ENCODE measurements around the gene SLC7A11. TPM values are rescaled to one million over a fixed set of nuclear protein-coding genes. Genes with fewer than 3 reads are reported as not detected.
"Not testable (repeated sequence)": the region's sequence is repeated elsewhere in the genome, so short reads cannot be mapped to it uniquely, and the experiment has no call there.

The SLC7A11 gene
- total and polyA plus RNA-seq, 2 donors = 0.46 to 1.2 TPM

- no peak for DNase-seq (ENCODE audit: extremely low spot score)
- Histone ChIP-seq H3K36me3 (ENCODE audit: insufficient read depth) (no peaks in the 10 kb centered on the region), H3K4me1 (ENCODE audit: insufficient read depth) (no peaks in the 10 kb centered on the region), H3K27ac (ENCODE audit: low read depth) (no peak overlapping the region), H3K4me3 (ENCODE audit: low read depth, low read length) (no peak overlapping the region)
- WGBS = 79% methylated on average over 4 of the region's 4 CpGs
Observed at GRCh38 chr4:138216272-138216867, 25.8 kb downstream of the SLC7A11 start.

- H3K36me3 ChIP-seq (ENCODE audit: insufficient read depth); H3K4me3 ChIP-seq (ENCODE audit: low read depth, low read length); DNase-seq (ENCODE audit: extremely low spot score); H3K4me1 ChIP-seq (ENCODE audit: insufficient read depth); H3K27ac ChIP-seq (ENCODE audit: low read depth): not testable (repeated sequence)
- 68% methylated on average over 2 of the region's 2 CpGs for whole genome bisulfite sequencing
Observed at GRCh38 chr4:138210576-138210975, 31.6 kb downstream of the SLC7A11 start.

- WGBS = 98% methylated on average over 1 of the region's 1 CpG
- Histone ChIP-seq H3K27ac (ENCODE audit: low read depth) (no peak overlapping the region), H3K4me1 (ENCODE audit: insufficient read depth) (no peaks in the 10 kb centered on the region), H3K4me3 (ENCODE audit: low read depth, low read length) (no peak overlapping the region), H3K36me3 (ENCODE audit: insufficient read depth) (no peaks in the 10 kb centered on the region)
- no peak for DNase-seq (ENCODE audit: extremely low spot score)
Observed at GRCh38 chr4:138209094-138209493, 33.1 kb downstream of the SLC7A11 start.

GRCh38 chr4:138205531-138206233 lies 36.5 kb downstream of the SLC7A11 start:
- no peak overlapping the region for H3K4me3 ChIP-seq (ENCODE audit: low read depth, low read length)
- no peak for DNase-seq (ENCODE audit: extremely low spot score)
- H3K27ac ChIP-seq (ENCODE audit: low read depth) = no peak overlapping the region
- H3K36me3 ChIP-seq (ENCODE audit: insufficient read depth) = no peaks in the 10 kb centered on the region
- WGBS = 75% methylated on average over 1 of the region's 1 CpG
- H3K4me1 ChIP-seq (ENCODE audit: insufficient read depth) = no peaks in the 10 kb centered on the region

- Histone ChIP-seq H3K4me3 (ENCODE audit: low read depth, low read length) (no peak overlapping the region), H3K36me3 (ENCODE audit: insufficient read depth) (no peaks in the 10 kb centered on the region), H3K4me1 (ENCODE audit: insufficient read depth) (no peaks in the 10 kb centered on the region), H3K27ac (ENCODE audit: low read depth) (no peak overlapping the region)
- DNase-seq (ENCODE audit: extremely low spot score) = no peak
- 86% methylated on average over 5 of the region's 5 CpGs for WGBS
Observed at GRCh38 chr4:138204507-138204906, 37.6 kb downstream of the SLC7A11 start.

GRCh38 chr4:138202686-138203085 lies 39.5 kb downstream of the SLC7A11 start:
- 91% methylated on average over 2 of the region's 2 CpGs for WGBS
- Histone ChIP-seq H3K36me3 (ENCODE audit: insufficient read depth) (no peaks in the 10 kb centered on the region), H3K4me3 (ENCODE audit: low read depth, low read length) (no peak overlapping the region), H3K4me1 (ENCODE audit: insufficient read depth) (no peaks in the 10 kb centered on the region), H3K27ac (ENCODE audit: low read depth) (no peak overlapping the region)
- DNase-seq (ENCODE audit: extremely low spot score) = no peak

- 42% methylated on average over 1 of the region's 1 CpG for WGBS
- no peak overlapping the region for H3K27ac ChIP-seq (ENCODE audit: low read depth)
Observed at GRCh38 chr4:138200236-138200590, 41.9 kb downstream of the SLC7A11 start.

GRCh38 chr4:138199568-138200235 lies 42.4 kb downstream of the SLC7A11 start:
- DNase-seq (ENCODE audit: extremely low spot score) = peak; percentile 71
- Histone ChIP-seq H3K4me1 (ENCODE audit: insufficient read depth) (no peaks in the 10 kb centered on the region), H3K27ac (ENCODE audit: low read depth) (no peak overlapping the region), H3K36me3 (ENCODE audit: insufficient read depth) (no peaks in the 10 kb centered on the region), H3K4me3 (ENCODE audit: low read depth, low read length) (no peak overlapping the region)
- WGBS = 63% methylated on average over 5 of the region's 5 CpGs

More at GRCh38 chr4:138200236-138200590, 41.9 kb downstream of the SLC7A11 start:
- DNase-seq (ENCODE audit: extremely low spot score) = no peak
- no peaks in the 10 kb centered on the region for H3K4me1 ChIP-seq (ENCODE audit: insufficient read depth)
- H3K4me3 ChIP-seq (ENCODE audit: low read depth, low read length) = no peak overlapping the region
- H3K36me3 ChIP-seq (ENCODE audit: insufficient read depth) = no peaks in the 10 kb centered on the region

GRCh38 chr4:138196153-138196552 lies 46.0 kb downstream of the SLC7A11 start:
- no peak overlapping the region for H3K4me3 ChIP-seq (ENCODE audit: low read depth, low read length)
- H3K27ac ChIP-seq (ENCODE audit: low read depth) = no peak overlapping the region
- H3K36me3 ChIP-seq (ENCODE audit: insufficient read depth) = no peaks in the 10 kb centered on the region
- 53% methylated on average over 3 of the region's 3 CpGs for WGBS
- DNase-seq (ENCODE audit: extremely low spot score) = no peak
- H3K4me1 ChIP-seq (ENCODE audit: insufficient read depth) = no peaks in the 10 kb centered on the region

- H3K4me3 ChIP-seq (ENCODE audit: low read depth, low read length) = no peak overlapping the region
Observed at GRCh38 chr4:138193963-138194362, 48.2 kb downstream of the SLC7A11 start.

GRCh38 chr4:138192113-138192512 lies 50.0 kb downstream of the SLC7A11 start:
- H3K36me3 ChIP-seq (ENCODE audit: insufficient read depth) = no peaks in the 10 kb centered on the region
- 88% methylated on average over 2 of the region's 2 CpGs for WGBS
- no peak overlapping the region for H3K4me3 ChIP-seq (ENCODE audit: low read depth, low read length)
- no peaks in the 10 kb centered on the region for H3K4me1 ChIP-seq (ENCODE audit: insufficient read depth)
- H3K27ac ChIP-seq (ENCODE audit: low read depth) = no peak overlapping the region
- no peak for DNase-seq (ENCODE audit: extremely low spot score)

More at GRCh38 chr4:138193963-138194362, 48.2 kb downstream of the SLC7A11 start:
- WGBS = 98% methylated on average over 1 of the region's 1 CpG
- no peak for DNase-seq (ENCODE audit: extremely low spot score)
- Histone ChIP-seq H3K36me3 (ENCODE audit: insufficient read depth) (no peaks in the 10 kb centered on the region), H3K4me1 (ENCODE audit: insufficient read depth) (no peaks in the 10 kb centered on the region), H3K27ac (ENCODE audit: low read depth) (no peak overlapping the region)

GRCh38 chr4:138190452-138190858 lies 51.7 kb downstream of the SLC7A11 start:
- Histone ChIP-seq H3K4me1 (ENCODE audit: insufficient read depth) (no peaks in the 10 kb centered on the region), H3K36me3 (ENCODE audit: insufficient read depth) (no peaks in the 10 kb centered on the region), H3K4me3 (ENCODE audit: low read depth, low read length) (no peak overlapping the region), H3K27ac (ENCODE audit: low read depth) (no peak overlapping the region)
- 70% methylated on average over 3 of the region's 3 CpGs for WGBS
- DNase-seq (ENCODE audit: extremely low spot score) = no peak

GRCh38 chr4:138189206-138189605 lies 52.9 kb downstream of the SLC7A11 start:
- no peak for DNase-seq (ENCODE audit: extremely low spot score)
- Histone ChIP-seq H3K36me3 (ENCODE audit: insufficient read depth) (no peaks in the 10 kb centered on the region), H3K4me1 (ENCODE audit: insufficient read depth) (no peaks in the 10 kb centered on the region), H3K27ac (ENCODE audit: low read depth) (no peak overlapping the region), H3K4me3 (ENCODE audit: low read depth, low read length) (no peak overlapping the region)
- 76% methylated on average over 4 of the region's 4 CpGs for WGBS
